Measurements from ENCODE around the gene CLOCK.

The CLOCK gene

GRCh38 chr4:55381502-55381901, 165.2 kb downstream of the CLOCK start:
- no peak for TF ChIP-seq POLR2AphosphoS5 (IDR thresholded peaks at IDR 0.05; ENCODE audit: low read depth, low read length)
- no peak for DNase-seq (ENCODE audit: insufficient read length, low spot score)
- FAIRE-seq = no peak

- TF ChIP-seq POU2F2 (IDR thresholded peaks at IDR 0.05; ENCODE audit: low read depth, low read length) (no peak), PAX5 (IDR thresholded peaks at IDR 0.05; ENCODE audit: insufficient read depth, low read length, severe bottlenecking) (no peak), POLR2A (IDR thresholded peaks at IDR 0.05; ENCODE audit: low read depth, low read length) (no peak), TAF1 (IDR thresholded peaks at IDR 0.05; ENCODE audit: low read depth, low read length) (no peak), POLR2AphosphoS5 (IDR thresholded peaks at IDR 0.05; ENCODE audit: low read depth, low read length) (no peak), SPI1 (IDR thresholded peaks at IDR 0.05; ENCODE audit: low read depth, low read length) (no peak)
- FAIRE-seq = no peak
Observed at GRCh38 chr4:55380576-55380975, 166.1 kb downstream of the CLOCK start.

GRCh38 chr4:55378617-55379467, 167.9 kb downstream of the CLOCK start:
- DNase-seq (ENCODE audit: insufficient read length, low spot score) = no peak
- no peak for FAIRE-seq
- no peak for TF ChIP-seq POU2F2 (IDR thresholded peaks at IDR 0.05; ENCODE audit: low read depth, low read length)
- no peak for TF ChIP-seq POLR2A (IDR thresholded peaks at IDR 0.05; ENCODE audit: low read depth, low read length)
- no peak for TF ChIP-seq PAX5 (IDR thresholded peaks at IDR 0.05; ENCODE audit: insufficient read depth, low read length, severe bottlenecking)
- TF ChIP-seq SPI1 (IDR thresholded peaks at IDR 0.05; ENCODE audit: low read depth, low read length) = no peak
- TF ChIP-seq TAF1 (IDR thresholded peaks at IDR 0.05; ENCODE audit: low read depth, low read length) = no peak
- no peak for TF ChIP-seq POLR2AphosphoS5 (IDR thresholded peaks at IDR 0.05; ENCODE audit: low read depth, low read length)

More at GRCh38 chr4:55380576-55380975, 166.1 kb downstream of the CLOCK start:
- DNase-seq (ENCODE audit: insufficient read length, low spot score) = no peak

Measured in GM12891 (cell line).